ENCODE measurements around the gene SI. TPM values are rescaled to one million over a fixed set of nuclear protein-coding genes. Genes with fewer than 3 reads are reported as not detected.

The SI gene
- polyA plus RNA-seq, 1 donor from 2014 or later, result not detected

- H3F3A ChIP-seq (ENCODE audit: insufficient read depth, low read length, poor library complexity, severe bottlenecking), result no peaks in the 10 kb centered on the region
- TF ChIP-seq SMC3 (conservative IDR thresholded peaks at IDR 0.05; ENCODE audit: poor library complexity) (no peak), TAF1 (IDR thresholded peaks at IDR 0.05; ENCODE audit: low read depth) (no peak), MXI1 (conservative IDR thresholded peaks at IDR 0.05; ENCODE audit: poor library complexity, severe bottlenecking) (no peak), EZH2 (IDR thresholded peaks at IDR 0.05; ENCODE audit: borderline replicate concordance, insufficient read depth, low read length, poor library complexity, severe bottlenecking) (no peak), RAD21 (conservative IDR thresholded peaks at IDR 0.05) (no peak), EP300 (conservative IDR thresholded peaks at IDR 0.05; ENCODE audit: poor library complexity, severe bottlenecking) (no peak), POLR2AphosphoS5 (IDR thresholded peaks at IDR 0.05) (no peak), REST (IDR thresholded peaks at IDR 0.05; ENCODE audit: borderline replicate concordance) (no peak)
- TF ChIP-seq, protein P1, sequence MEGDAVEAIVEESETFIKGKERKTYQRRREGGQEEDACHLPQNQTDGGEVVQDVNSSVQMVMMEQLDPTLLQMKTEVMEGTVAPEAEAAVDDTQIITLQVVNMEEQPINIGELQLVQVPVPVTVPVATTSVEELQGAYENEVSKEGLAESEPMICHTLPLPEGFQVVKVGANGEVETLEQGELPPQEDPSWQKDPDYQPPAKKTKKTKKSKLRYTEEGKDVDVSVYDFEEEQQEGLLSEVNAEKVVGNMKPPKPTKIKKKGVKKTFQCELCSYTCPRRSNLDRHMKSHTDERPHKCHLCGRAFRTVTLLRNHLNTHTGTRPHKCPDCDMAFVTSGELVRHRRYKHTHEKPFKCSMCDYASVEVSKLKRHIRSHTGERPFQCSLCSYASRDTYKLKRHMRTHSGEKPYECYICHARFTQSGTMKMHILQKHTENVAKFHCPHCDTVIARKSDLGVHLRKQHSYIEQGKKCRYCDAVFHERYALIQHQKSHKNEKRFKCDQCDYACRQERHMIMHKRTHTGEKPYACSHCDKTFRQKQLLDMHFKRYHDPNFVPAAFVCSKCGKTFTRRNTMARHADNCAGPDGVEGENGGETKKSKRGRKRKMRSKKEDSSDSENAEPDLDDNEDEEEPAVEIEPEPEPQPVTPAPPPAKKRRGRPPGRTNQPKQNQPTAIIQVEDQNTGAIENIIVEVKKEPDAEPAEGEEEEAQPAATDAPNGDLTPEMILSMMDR (IDR thresholded peaks at IDR 0.05; ENCODE audit: poor library complexity, severe bottlenecking), result no peak
- no peak overlapping the region for H3K9ac ChIP-seq (ENCODE audit: low read length)
- no peaks in the 10 kb centered on the region for H3K36me3 ChIP-seq (ENCODE audit: insufficient read depth, low read length)
- no peak overlapping the region for H3K4me2 ChIP-seq (ENCODE audit: low read length)
- no peaks in the 10 kb centered on the region for H3K27me3 ChIP-seq (ENCODE audit: insufficient read depth, low read depth, low read length)
- no peaks in the 10 kb centered on the region for H3K9me3 ChIP-seq (ENCODE audit: low read length)
- no peak overlapping the region for H2AFZ ChIP-seq (ENCODE audit: low read depth, low read length)
- H3K79me2 ChIP-seq (replicated peaks; ENCODE audit: insufficient read depth, low read length), result no peaks in the 10 kb centered on the region
- no peaks in the 10 kb centered on the region for H4K20me1 ChIP-seq (ENCODE audit: insufficient read depth)
- no peak overlapping the region for H3K27ac ChIP-seq (ENCODE audit: low read length)
- no peak overlapping the region for H3K4me3 ChIP-seq (ENCODE audit: low read length)
- H3K9me2 ChIP-seq (ENCODE audit: insufficient read depth, low read length), result no peaks in the 10 kb centered on the region
Measured at GRCh38 chr3:165075695-165076094, 2.6 kb downstream of the SI start.

GRCh38 chr3:165070682-165071081 lies 7.6 kb downstream of the SI start:
- Histone ChIP-seq H4K20me1 (ENCODE audit: insufficient read depth) (no peaks in the 10 kb centered on the region), H3K79me2 (replicated peaks; ENCODE audit: insufficient read depth, low read length) (no peaks in the 10 kb centered on the region), H3K4me2 (ENCODE audit: low read length) (no peak overlapping the region), H3K9me2 (ENCODE audit: insufficient read depth, low read length) (no peaks in the 10 kb centered on the region), H3K4me3 (ENCODE audit: low read length) (no peak overlapping the region), H3K36me3 (ENCODE audit: insufficient read depth, low read length) (no peaks in the 10 kb centered on the region), H3F3A (ENCODE audit: insufficient read depth, low read length, poor library complexity, severe bottlenecking) (no peaks in the 10 kb centered on the region), H3K9ac (ENCODE audit: low read length) (no peak overlapping the region), H2AFZ (ENCODE audit: low read depth, low read length) (no peak overlapping the region), H3K9me3 (ENCODE audit: low read length) (no peaks in the 10 kb centered on the region), H3K27me3 (ENCODE audit: insufficient read depth, low read depth, low read length) (no peaks in the 10 kb centered on the region), H3K27ac (ENCODE audit: low read length) (no peak overlapping the region)
- no peak for TF ChIP-seq SMC3 (conservative IDR thresholded peaks at IDR 0.05; ENCODE audit: poor library complexity)
- TF ChIP-seq, protein P1 (IDR thresholded peaks at IDR 0.05; ENCODE audit: poor library complexity, severe bottlenecking), result no peak
- no peak for TF ChIP-seq RAD21 (conservative IDR thresholded peaks at IDR 0.05)
- TF ChIP-seq MXI1 (conservative IDR thresholded peaks at IDR 0.05; ENCODE audit: poor library complexity, severe bottlenecking), result no peak
- no peak for TF ChIP-seq EP300 (conservative IDR thresholded peaks at IDR 0.05; ENCODE audit: poor library complexity, severe bottlenecking)
- TF ChIP-seq TAF1 (IDR thresholded peaks at IDR 0.05; ENCODE audit: low read depth), result no peak
- no peak for TF ChIP-seq EZH2 (IDR thresholded peaks at IDR 0.05; ENCODE audit: borderline replicate concordance, insufficient read depth, low read length, poor library complexity, severe bottlenecking)
- TF ChIP-seq REST (IDR thresholded peaks at IDR 0.05; ENCODE audit: borderline replicate concordance), result no peak
- no peak for TF ChIP-seq POLR2AphosphoS5 (IDR thresholded peaks at IDR 0.05)

Measured in neural cell (in vitro differentiated cells).